Measurements from ENCODE around the gene GAS6.
A peak's percentile ranks its signal among the peaks of the same experiment; 100 is the strongest.

Gene GAS6

GRCh38 chr13:113888701-113889330 lies 24.9 kb upstream of the GAS6 start:
- no peak for TF ChIP-seq CTCF (IDR thresholded peaks at IDR 0.05; ENCODE audit: low read depth, low read length)
- DNase-seq (ENCODE audit: low read depth in 2 of 2) = no peak
- no peak overlapping the region for H3K4me3 ChIP-seq (replicated peaks in 1 of 2; ENCODE audit: low read depth in 2 of 2, low read length in 2 of 2)

- H3K4me3 ChIP-seq (replicated peaks in 1 of 2; ENCODE audit: low read depth in 2 of 2, low read length in 2 of 2) = no peak overlapping the region
- DNase-seq (ENCODE audit: low read depth in 2 of 2) = peak; percentile 23 to 74
- TF ChIP-seq CTCF (IDR thresholded peaks at IDR 0.05; ENCODE audit: low read depth, low read length) = no peak
These were observed 23.9 kb upstream of the GAS6 start for GRCh38 chr13:113887700-113888201.

- no peak overlapping the region for H3K4me3 ChIP-seq (replicated peaks in 1 of 2; ENCODE audit: low read depth in 2 of 2, low read length in 2 of 2)
- DNase-seq (ENCODE audit: low read depth in 2 of 2) = no peak
- no peak for TF ChIP-seq CTCF (IDR thresholded peaks at IDR 0.05; ENCODE audit: low read depth, low read length)
These were observed 22.8 kb upstream of the GAS6 start for GRCh38 chr13:113886561-113887112.

GRCh38 chr13:113884821-113885220 lies 20.9 kb upstream of the GAS6 start:
- no peak for DNase-seq (ENCODE audit: low read depth in 2 of 2)
- TF ChIP-seq CTCF (IDR thresholded peaks at IDR 0.05; ENCODE audit: low read depth, low read length) = no peak
- no peak overlapping the region for H3K4me3 ChIP-seq (replicated peaks in 1 of 2; ENCODE audit: low read depth in 2 of 2, low read length in 2 of 2)

GRCh38 chr13:113883921-113884804 lies 20.3 kb upstream of the GAS6 start:
- no peak for DNase-seq (ENCODE audit: low read depth in 2 of 2)
- no peak for TF ChIP-seq CTCF (IDR thresholded peaks at IDR 0.05; ENCODE audit: low read depth, low read length)

GRCh38 chr13:113883314-113883811 lies 19.5 kb upstream of the GAS6 start:
- no peak overlapping the region for H3K4me3 ChIP-seq (replicated peaks in 1 of 2; ENCODE audit: low read depth in 2 of 2, low read length in 2 of 2)
- DNase-seq (ENCODE audit: low read depth in 2 of 2) = no peak
- no peak for TF ChIP-seq CTCF (IDR thresholded peaks at IDR 0.05; ENCODE audit: low read depth, low read length)

More at GRCh38 chr13:113883921-113884804, 20.3 kb upstream of the GAS6 start:
- H3K4me3 ChIP-seq (replicated peaks in 1 of 2; ENCODE audit: low read depth in 2 of 2, low read length in 2 of 2) = no peak overlapping the region
